Neural cell (in vitro differentiated cells): ENCODE data around the gene ATP2C2.

Experiments used
- CTCF ChIP-seq: fragments of 450-650 bp; IDR thresholded peaks from 2 replicates; pipeline ENCODE4 v1.5.1; 2014; ENCODE audit warnings: antibody characterized with exemption, mild to moderate bottlenecking, moderate library complexity; ENCODE audit not compliant: poor library complexity, severe bottlenecking
- EZH2 ChIP-seq: fragments of 200-600, 300-800 bp; shearing (Covaris generic), sonication (generic); IDR thresholded peaks from 2 replicates; pipeline ENCODE4 v1.6.1; 2014; ENCODE audit warnings: antibody characterized with exemption, low read length, borderline replicate concordance, mild to moderate bottlenecking; ENCODE audit not compliant: insufficient read depth, poor library complexity, severe bottlenecking
- MXI1 ChIP-seq: fragments of 450-650 bp; conservative IDR thresholded peaks from 2 replicates; pipeline ENCODE4 v1.6.1; 2014; ENCODE audit warnings: antibody characterized with exemption, mild to moderate bottlenecking; ENCODE audit not compliant: poor library complexity, severe bottlenecking
- REST ChIP-seq: IDR thresholded peaks from 2 replicates; pipeline ENCODE4 v1.6.1; 2012; ENCODE audit warnings: borderline replicate concordance
- SMC3 ChIP-seq: fragments of 450-650 bp; conservative IDR thresholded peaks from 2 replicates; pipeline ENCODE4 v1.6.1; 2014; ENCODE audit warnings: antibody characterized with exemption, mild to moderate bottlenecking, moderate library complexity; ENCODE audit not compliant: poor library complexity

DNA sequence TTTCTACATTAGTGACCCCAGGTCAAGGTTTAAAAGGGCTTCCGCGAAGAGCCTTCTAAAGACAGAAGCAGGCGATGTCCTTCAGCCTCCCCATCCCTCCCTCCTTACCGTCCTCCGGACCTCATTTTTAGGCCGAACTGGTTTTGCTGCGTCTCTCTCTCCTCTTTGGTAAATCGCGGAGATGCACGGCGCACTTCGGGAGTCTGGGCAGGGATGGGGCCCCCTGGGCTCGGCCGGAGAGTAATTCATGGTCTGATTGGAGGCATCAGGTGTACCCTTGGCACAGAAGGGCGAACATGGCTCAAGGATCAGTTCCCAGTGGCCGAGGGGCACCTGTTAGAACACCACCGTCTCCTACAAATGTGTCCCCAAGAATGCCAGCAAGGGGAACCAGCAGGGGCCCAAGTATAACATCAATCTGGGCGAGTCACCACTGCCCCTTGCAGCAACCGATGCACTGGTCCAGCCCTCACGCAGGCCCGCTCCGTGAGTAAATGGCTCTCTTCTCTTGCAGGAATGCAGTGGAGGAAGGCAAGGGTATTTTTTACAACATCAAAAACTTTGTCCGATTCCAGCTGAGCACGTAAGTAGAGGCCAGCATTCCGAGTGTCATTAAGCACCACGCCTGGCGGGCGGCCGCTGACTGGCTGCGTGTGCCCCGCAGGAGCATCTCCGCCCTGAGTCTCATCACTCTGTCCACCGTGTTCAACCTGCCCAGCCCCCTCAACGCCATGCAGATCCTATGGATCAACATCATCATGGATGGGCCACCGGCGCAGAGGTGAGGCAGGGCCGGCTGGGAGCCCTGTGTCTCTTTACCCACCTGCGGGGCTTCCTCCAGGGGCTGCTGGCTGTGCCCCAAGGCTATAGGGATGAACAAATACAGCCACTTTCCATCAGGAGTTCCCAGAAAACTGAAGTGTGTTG, 90.5 kb downstream of the ATP2C2 start:
- TF ChIP-seq MXI1 (no peak), SMC3 (no peak), EZH2 (no peak), CTCF (no peak), REST (no peak)
